H1 (cell line): ENCODE measurements around the gene CCDC152.

ENCODE experiments used
- BRCA1 ChIP-seq: IDR thresholded peaks from 2 replicates; pipeline ENCODE4 v1.6.1; 2012; ENCODE audit warnings: low read depth, low read length, improper control_type of control experiment
- CREB1 ChIP-seq: IDR thresholded peaks from 2 replicates; pipeline ENCODE4 v1.6.1; 2012; ENCODE audit warnings: inconsistent platforms
- CTCF ChIP-seq, 3 experiments: IDR thresholded peaks; 1 replicate in 2 of 3; 2 replicates in 1 of 3; pipeline versions ENCODE4 v1.5.1 to v1.6.1; 2011; ENCODE audit warnings: low read length in 3 of 3, mild to moderate bottlenecking in 3 of 3, inconsistent platforms in 2 of 3, low read depth in 1 of 3, moderate library complexity in 1 of 3; ENCODE audit not compliant: insufficient read depth in 1 of 3; ENCODE audit errors: control extremely low read depth in 1 of 3
- HDAC2 ChIP-seq, 2 experiments: fragments of 300-600 bp in 1 of 2; sonication (generic) in 1 of 2; IDR thresholded peaks; 2 replicates each; pipeline ENCODE4 v1.6.1; 2011 to 2012; ENCODE audit warnings: low read depth in 2 of 2, low read length in 2 of 2, mild to moderate bottlenecking in 2 of 2, moderate library complexity in 2 of 2, borderline replicate concordance in 1 of 2, inconsistent platforms in 1 of 2
- POLR2A ChIP-seq, 2 experiments: IDR thresholded peaks; 1 replicate in 1 of 2; 2 replicates in 1 of 2; pipeline ENCODE4 v1.6.1; 2011; ENCODE audit warnings: low read depth in 2 of 2, low read length in 2 of 2, mild to moderate bottlenecking in 2 of 2; ENCODE audit errors: control extremely low read depth in 1 of 2
- SP2 ChIP-seq: IDR thresholded peaks from 2 replicates; pipeline ENCODE4 v1.6.1; 2012; ENCODE audit warnings: mild to moderate bottlenecking, low read length, inconsistent platforms
- TCF12 ChIP-seq: IDR thresholded peaks from 2 replicates; pipeline ENCODE4 v1.6.1; 2011; ENCODE audit warnings: low read depth, mild to moderate bottlenecking, low read length
- TF ChIP-seq, protein P1 (sequence below): IDR thresholded peaks from 2 replicates; pipeline ENCODE4 v1.6.1; 2012; ENCODE audit warnings: inconsistent platforms

GRCh38 chr5:42810834-42811590 is 54.4 kb downstream of the CCDC152 start:
- TF ChIP-seq POLR2A (IDR thresholded peaks at IDR 0.05; ENCODE audit: control extremely low read depth in 1 of 2, low read depth in 2 of 2, low read length in 2 of 2) = no peak
- no peak for TF ChIP-seq HDAC2 (IDR thresholded peaks at IDR 0.05; ENCODE audit: borderline replicate concordance in 1 of 2, low read depth in 2 of 2, low read length in 2 of 2)
- TF ChIP-seq CREB1 = no peak
- no peak for TF ChIP-seq CTCF (IDR thresholded peaks at IDR 0.05; ENCODE audit: control extremely low read depth in 1 of 3, insufficient read depth in 1 of 3, low read depth in 1 of 3, low read length in 3 of 3)
- TF ChIP-seq, protein P1, sequence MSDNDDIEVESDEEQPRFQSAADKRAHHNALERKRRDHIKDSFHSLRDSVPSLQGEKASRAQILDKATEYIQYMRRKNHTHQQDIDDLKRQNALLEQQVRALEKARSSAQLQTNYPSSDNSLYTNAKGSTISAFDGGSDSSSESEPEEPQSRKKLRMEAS = no peak
- no peak for TF ChIP-seq SP2
- no peak for TF ChIP-seq BRCA1
- TF ChIP-seq TCF12 = no peak
